Mucosa of descending colon (tissue), 3 donors: ENCODE results near the gene LRPAP1. TPM values are rescaled to one million over a fixed set of nuclear protein-coding genes. Genes with fewer than 3 reads are reported as not detected.

ENCODE experiments used
- ATAC-seq: fragments of 200-7000 bp; cut with Tn5 transposase; one replicate; pipeline ENCODE4 v1.9.1; 2020; ENCODE audit warnings: mild to moderate bottlenecking, moderate library complexity
- DNase-seq, 3 donors: peaks; one replicate each; pipeline ENCODE4 v3.0.0-alpha.2; 2020
- H3K36me3 ChIP-seq: fragments of 200-600 bp; one replicate; pipeline ENCODE4 v1.8.0; 2021; ENCODE audit warnings: low read depth, mild to moderate bottlenecking
- H3K4me1 ChIP-seq: fragments of 200-600 bp; one replicate; pipeline ENCODE4 v1.8.0; 2021; ENCODE audit warnings: low read depth, mild to moderate bottlenecking
- H3K4me3 ChIP-seq: fragments of 200-600 bp; one replicate; pipeline ENCODE4 v1.8.0; 2021; ENCODE audit warnings: mild to moderate bottlenecking
- H3K9me3 ChIP-seq: fragments of 200-600 bp; one replicate; pipeline ENCODE4 v1.8.0; 2021; ENCODE audit warnings: mild to moderate bottlenecking
- intact Hi-C, 2 donors: fragments of 100-400 bp; cut with DNase I in 1 of 2; cut with micrococcal nuclease in 1 of 2; formaldehyde crosslinking; loops; one replicate each; pipeline versions ENCODE4 v1.11.0 to v1.11.1; 2022; cut with DNase I, micrococcal nuclease
- total RNA-seq, 3 donors: library from RNA; stranded (reverse); fragmentation: NEBNext Ultra II Directional in 2 of 3; extraction: Animal tissue kit (Norgen Biotek cat#: 25700) in 2 of 3; gene quantifications; one replicate each; pipeline versions ENCODE4 v1.2.1 to v1.2.4, GENCODE V29; 2021 to 2023
- TF ChIP-seq, protein P1 (sequence below): fragments of 200-600 bp; IDR thresholded peaks from one replicate; pipeline ENCODE4 v1.8.0; 2022; ENCODE audit warnings: antibody characterized with exemption, mild to moderate bottlenecking
- donor health status: DM: no; HTN: no; CAD: no; lungs with moderate emphysema.
- donor health status: DM: no; HTN: no; CAD: no.
- donor health status: DM: no; HTN: yes; CAD: no.

The LRPAP1 gene
- total RNA-seq, 3 donors from 2014 or later: 109 to 139 (median 137) TPM

GRCh38 chr4:3476936-3477749 is 55.1 kb downstream of the LRPAP1 start:
- TF ChIP-seq, protein P1, sequence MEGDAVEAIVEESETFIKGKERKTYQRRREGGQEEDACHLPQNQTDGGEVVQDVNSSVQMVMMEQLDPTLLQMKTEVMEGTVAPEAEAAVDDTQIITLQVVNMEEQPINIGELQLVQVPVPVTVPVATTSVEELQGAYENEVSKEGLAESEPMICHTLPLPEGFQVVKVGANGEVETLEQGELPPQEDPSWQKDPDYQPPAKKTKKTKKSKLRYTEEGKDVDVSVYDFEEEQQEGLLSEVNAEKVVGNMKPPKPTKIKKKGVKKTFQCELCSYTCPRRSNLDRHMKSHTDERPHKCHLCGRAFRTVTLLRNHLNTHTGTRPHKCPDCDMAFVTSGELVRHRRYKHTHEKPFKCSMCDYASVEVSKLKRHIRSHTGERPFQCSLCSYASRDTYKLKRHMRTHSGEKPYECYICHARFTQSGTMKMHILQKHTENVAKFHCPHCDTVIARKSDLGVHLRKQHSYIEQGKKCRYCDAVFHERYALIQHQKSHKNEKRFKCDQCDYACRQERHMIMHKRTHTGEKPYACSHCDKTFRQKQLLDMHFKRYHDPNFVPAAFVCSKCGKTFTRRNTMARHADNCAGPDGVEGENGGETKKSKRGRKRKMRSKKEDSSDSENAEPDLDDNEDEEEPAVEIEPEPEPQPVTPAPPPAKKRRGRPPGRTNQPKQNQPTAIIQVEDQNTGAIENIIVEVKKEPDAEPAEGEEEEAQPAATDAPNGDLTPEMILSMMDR: no peak
- Histone ChIP-seq H3K4me3 (no peak overlapping the region), H3K9me3 (no peaks in the 10 kb centered on the region), H3K36me3 (no peaks in the 10 kb centered on the region), H3K4me1 (peaks cover 2% of the 10 kb centered on the region)
- intact Hi-C loops: no loop called here
- DNase-seq: peak in 1 of 3 donors; percentile 47
- no peak for ATAC-seq

DNA sequence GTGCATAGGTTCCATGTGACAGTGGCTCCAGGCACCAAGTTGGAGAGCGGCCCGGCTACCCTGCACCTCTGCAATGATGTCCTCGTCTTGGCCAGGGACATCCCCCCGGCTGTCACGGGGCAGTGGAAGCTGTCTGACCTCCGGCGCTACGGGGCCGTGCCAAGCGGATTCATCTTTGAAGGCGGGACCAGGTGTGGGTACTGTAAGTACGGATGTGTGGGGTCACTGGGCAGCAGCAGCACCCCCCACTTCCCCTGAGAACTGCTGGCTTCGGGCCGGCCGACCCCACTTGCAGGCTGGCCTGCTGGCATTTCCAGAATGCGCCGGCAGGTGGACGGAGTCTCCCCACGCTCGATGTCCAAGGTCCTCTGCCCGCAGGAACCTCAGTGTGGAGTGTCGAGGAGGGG is 55.9 kb downstream of the LRPAP1 start:
- Histone ChIP-seq H3K36me3 (no peaks in the 10 kb centered on the region), H3K4me3 (no peak overlapping the region), H3K4me1 (no peaks in the 10 kb centered on the region), H3K9me3 (no peaks in the 10 kb centered on the region)
- intact Hi-C loops: no loop called here
- no peak for ATAC-seq
- peak in 2 of 3 donors; percentile 26 to 40 for DNase-seq
- TF ChIP-seq, protein P1: no peak

- no peak for ATAC-seq
- peaks cover 3% of the 10 kb centered on the region for H3K4me1 ChIP-seq
- H3K9me3 ChIP-seq: no peaks in the 10 kb centered on the region
- H3K36me3 ChIP-seq: no peaks in the 10 kb centered on the region
- H3K4me3 ChIP-seq: no peak overlapping the region
- intact Hi-C loops: no loop called here
- peak in 1 of 3 donors; percentile 25 for DNase-seq
- TF ChIP-seq, protein P1: no peak
Measured at GRCh38 chr4:3475713-3476260, 56.4 kb downstream of the LRPAP1 start.

- Histone ChIP-seq H3K36me3 (no peaks in the 10 kb centered on the region), H3K4me1 (peaks cover 8% of the 10 kb centered on the region), H3K4me3 (no peak overlapping the region), H3K9me3 (no peaks in the 10 kb centered on the region)
- intact Hi-C loops: no loop called here
- TF ChIP-seq, protein P1: no peak
- ATAC-seq: no peak
- DNase-seq: peak in 2 of 3 donors; percentile 25 to 37
Measured at GRCh38 chr4:3475041-3475712, 57.0 kb downstream of the LRPAP1 start.

- intact Hi-C loops: no loop called here
- Histone ChIP-seq H3K4me1 (peaks cover 8% of the 10 kb centered on the region), H3K36me3 (no peaks in the 10 kb centered on the region), H3K9me3 (no peaks in the 10 kb centered on the region), H3K4me3 (no peak overlapping the region)
- TF ChIP-seq, protein P1: no peak
- DNase-seq (peak in 1 of 3 donors; percentile 26), ATAC-seq (no peak)
Measured at GRCh38 chr4:3473996-3474765, 58.0 kb downstream of the LRPAP1 start.
